GM12872 (cell line): Measurements from ENCODE around the gene BOD1L1.

Experiments
- CTCF ChIP-seq: IDR thresholded peaks from 3 replicates; pipeline ENCODE4 v1.5.1; 2011; ENCODE audit warnings: low read depth, mild to moderate bottlenecking, low read length, moderate library complexity; ENCODE audit not compliant: insufficient read depth

BOD1L1 gene

GRCh38 chr4:13616597-13616996, 10.9 kb downstream of the BOD1L1 start:
- no peak for TF ChIP-seq CTCF

GRCh38 chr4:13615161-13615560, 12.4 kb downstream of the BOD1L1 start:
- TF ChIP-seq CTCF: no peak

- no peak for TF ChIP-seq CTCF
Observed at GRCh38 chr4:13612569-13612968, 15.0 kb downstream of the BOD1L1 start.

GRCh38 chr4:13611283-13611842, 16.2 kb downstream of the BOD1L1 start:
- TF ChIP-seq CTCF: no peak

- TF ChIP-seq CTCF: no peak
Observed at GRCh38 chr4:13605330-13605729, 22.2 kb downstream of the BOD1L1 start.

- no peak for TF ChIP-seq CTCF
Observed at GRCh38 chr4:13601848-13602247, 25.7 kb downstream of the BOD1L1 start.

- no peak for TF ChIP-seq CTCF
Observed at GRCh38 chr4:13601048-13601447, 26.5 kb downstream of the BOD1L1 start.
